Hepatocyte (in vitro differentiated cells): ENCODE results near the gene AIFM3.

Experiments used
- EZH2 ChIP-seq: fragments of 200-600 bp; sonication (generic); IDR thresholded peaks from 2 replicates; pipeline ENCODE4 v1.6.1; 2016; ENCODE audit warnings: antibody characterized with exemption, mild to moderate bottlenecking, borderline replicate concordance
- EZH2phosphoT487 ChIP-seq: fragments of 200-600 bp; sonication (generic); IDR thresholded peaks from one replicate; pipeline ENCODE4 v1.6.1; 2018; ENCODE audit warnings: antibody characterized with exemption, mild to moderate bottlenecking, low read depth, moderate library complexity; ENCODE audit not compliant: unreplicated experiment, severe bottlenecking
- TF ChIP-seq, protein P1 (sequence below): fragments of 200-600 bp; sonication (generic); IDR thresholded peaks from 2 replicates; pipeline ENCODE4 v1.5.1; 2016; ENCODE audit warnings: antibody characterized with exemption, mild to moderate bottlenecking; ENCODE audit not compliant: poor library complexity

- TF ChIP-seq, protein P1, sequence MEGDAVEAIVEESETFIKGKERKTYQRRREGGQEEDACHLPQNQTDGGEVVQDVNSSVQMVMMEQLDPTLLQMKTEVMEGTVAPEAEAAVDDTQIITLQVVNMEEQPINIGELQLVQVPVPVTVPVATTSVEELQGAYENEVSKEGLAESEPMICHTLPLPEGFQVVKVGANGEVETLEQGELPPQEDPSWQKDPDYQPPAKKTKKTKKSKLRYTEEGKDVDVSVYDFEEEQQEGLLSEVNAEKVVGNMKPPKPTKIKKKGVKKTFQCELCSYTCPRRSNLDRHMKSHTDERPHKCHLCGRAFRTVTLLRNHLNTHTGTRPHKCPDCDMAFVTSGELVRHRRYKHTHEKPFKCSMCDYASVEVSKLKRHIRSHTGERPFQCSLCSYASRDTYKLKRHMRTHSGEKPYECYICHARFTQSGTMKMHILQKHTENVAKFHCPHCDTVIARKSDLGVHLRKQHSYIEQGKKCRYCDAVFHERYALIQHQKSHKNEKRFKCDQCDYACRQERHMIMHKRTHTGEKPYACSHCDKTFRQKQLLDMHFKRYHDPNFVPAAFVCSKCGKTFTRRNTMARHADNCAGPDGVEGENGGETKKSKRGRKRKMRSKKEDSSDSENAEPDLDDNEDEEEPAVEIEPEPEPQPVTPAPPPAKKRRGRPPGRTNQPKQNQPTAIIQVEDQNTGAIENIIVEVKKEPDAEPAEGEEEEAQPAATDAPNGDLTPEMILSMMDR: no peak
- no peak for TF ChIP-seq EZH2phosphoT487
- TF ChIP-seq EZH2: no peak
Observed at GRCh38 chr22:20976291-20976877, 9.3 kb downstream of the AIFM3 start.
